Stimulated activated effector memory CD8-positive, alpha-beta T cell treated with anti-CD3 and anti-CD28 coated beads, Interleukin-12 subunit alpha, Interleukin-12 subunit beta, amount 100 ng/mL, for 72 hours (primary cell): ENCODE measurements around the gene EMCN.
A peak's percentile ranks its signal among the peaks of the same experiment; 100 is the strongest.
"Not testable (repeated sequence)": the region's sequence is repeated elsewhere in the genome, so short reads cannot be mapped to it uniquely, and the experiment has no call there.

ENCODE experiments used
- ATAC-seq: fragments of 150-1000 bp; cut with Tn5 transposase; 2 replicates; pipeline ENCODE4 v1.10.0; 2021
- DNase-seq, 2 donors: peaks; one replicate each; pipeline ENCODE4 v3.0.0; 2021 to 2022; ENCODE audit warnings: low spot score in 2 of 2
- H3K27ac Mint-ChIP-seq: one replicate; pipeline ENCODE4 v1.8.0; 2022; ENCODE audit warnings: mild to moderate bottlenecking, mixed read lengths
- H3K36me3 Mint-ChIP-seq: one replicate; pipeline ENCODE4 v1.8.0; 2022; ENCODE audit warnings: mild to moderate bottlenecking, mixed read lengths
- H3K4me1 Mint-ChIP-seq: one replicate; pipeline ENCODE4 v1.8.0; 2022; ENCODE audit warnings: mixed read lengths
- H3K4me3 Mint-ChIP-seq: one replicate; pipeline ENCODE4 v1.8.0; 2022; ENCODE audit warnings: mild to moderate bottlenecking, mixed read lengths
- H3K9me3 Mint-ChIP-seq: one replicate; pipeline ENCODE4 v1.8.0; 2022; ENCODE audit warnings: mixed read lengths

The EMCN gene, protein sequence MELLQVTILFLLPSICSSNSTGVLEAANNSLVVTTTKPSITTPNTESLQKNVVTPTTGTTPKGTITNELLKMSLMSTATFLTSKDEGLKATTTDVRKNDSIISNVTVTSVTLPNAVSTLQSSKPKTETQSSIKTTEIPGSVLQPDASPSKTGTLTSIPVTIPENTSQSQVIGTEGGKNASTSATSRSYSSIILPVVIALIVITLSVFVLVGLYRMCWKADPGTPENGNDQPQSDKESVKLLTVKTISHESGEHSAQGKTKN

DNA sequence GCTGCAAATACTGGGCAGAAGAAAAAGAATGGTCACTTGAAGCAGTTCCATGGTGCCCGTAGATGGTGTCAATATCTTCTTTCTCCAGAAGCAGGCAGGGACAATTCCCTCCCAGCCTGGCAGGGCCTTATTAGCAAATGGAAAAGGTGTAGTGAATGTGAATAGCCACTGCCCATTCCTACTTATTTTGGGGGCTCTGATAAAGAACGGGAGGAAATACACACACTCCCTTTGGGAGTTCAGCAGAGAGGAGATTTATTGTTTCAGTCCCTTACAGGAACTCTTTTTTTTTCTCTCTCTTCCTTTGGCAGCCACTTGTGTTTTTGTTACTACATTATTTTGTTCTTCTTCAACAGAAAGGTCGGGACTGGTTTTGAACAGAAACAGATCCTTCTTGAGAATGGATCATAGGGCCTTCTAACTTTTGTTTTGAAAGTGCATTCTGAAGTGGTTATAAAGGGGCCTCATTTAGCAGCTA lies at the start of gene EMCN:
Gene EMCN, minus strand, starts transcription at position 159 of the 478 bp plus-strand sequence. Its CDS starts 108 bp downstream, at position 51.
- ATAC-seq, result no peak

DNA sequence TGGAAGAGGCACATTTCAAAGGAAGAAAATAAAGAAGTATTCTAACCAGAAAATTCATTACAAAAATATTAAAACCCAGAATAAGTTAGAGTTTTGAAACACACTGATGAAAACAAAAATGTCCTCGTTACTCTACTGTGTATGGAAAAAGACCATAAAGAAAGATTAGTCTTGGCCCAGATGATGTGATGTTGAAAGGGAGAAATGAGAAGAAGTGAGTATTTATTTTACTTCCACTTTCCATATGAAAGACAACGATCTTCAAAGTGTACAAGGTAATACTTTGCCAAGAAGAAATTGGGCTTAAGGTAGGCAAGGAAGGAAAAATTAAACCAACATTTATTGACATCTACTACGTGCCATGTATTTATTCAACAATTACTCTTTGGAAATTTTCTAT lies 48.6 kb upstream of the EMCN start:
- H3K36me3 Mint-ChIP-seq, result no peaks in the 10 kb centered on the region
- peak; percentile 73 for ATAC-seq
- H3K4me3 Mint-ChIP-seq, result peak overlapping the region; percentile 39
- H3K9me3 Mint-ChIP-seq, result no peaks in the 10 kb centered on the region
- peaks cover 18% of the 10 kb centered on the region for H3K4me1 Mint-ChIP-seq
- no peak for DNase-seq
- H3K27ac Mint-ChIP-seq, result no peak overlapping the region

More for the DNA sequence above, at the start of gene EMCN:
- no peak for DNase-seq
- Mint-ChIP-seq H3K36me3 (no peaks in the 10 kb centered on the region), H3K9me3 (no peaks in the 10 kb centered on the region), H3K4me3 (no peak within 1 kb of the TSS), H3K4me1 (no peaks in the 10 kb centered on the region), H3K27ac (no peak within 1 kb of the TSS)

DNA sequence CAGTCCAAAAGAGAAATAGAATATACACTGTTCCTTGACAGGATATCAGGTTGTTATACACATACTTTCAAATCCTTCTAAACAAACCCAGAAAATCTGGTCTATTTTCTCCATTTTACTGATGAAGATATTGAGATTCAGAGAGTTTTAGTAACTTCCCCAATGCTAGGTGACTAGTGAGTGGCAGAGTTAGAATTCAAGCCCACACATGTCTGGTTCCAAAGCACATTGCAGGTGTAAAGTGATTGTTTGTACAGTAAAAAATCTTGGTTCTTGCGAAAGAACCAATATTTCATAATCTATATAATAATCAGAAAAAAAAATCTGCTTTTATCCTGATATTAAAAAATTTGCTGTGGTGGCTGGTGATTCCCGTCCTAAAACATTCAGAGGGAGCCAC lies 39.5 kb upstream of the EMCN start:
- Mint-ChIP-seq H3K4me1 (no peaks in the 10 kb centered on the region), H3K27ac (no peak overlapping the region), H3K4me3 (no peak overlapping the region), H3K36me3 (no peaks in the 10 kb centered on the region), H3K9me3 (no peaks in the 10 kb centered on the region)
- ATAC-seq (no peak), DNase-seq (no peak)

GRCh38 chr4:100555611-100556337 lies 38.0 kb upstream of the EMCN start:
- Mint-ChIP-seq H3K27ac (no peak overlapping the region), H3K36me3 (no peaks in the 10 kb centered on the region), H3K4me1 (no peaks in the 10 kb centered on the region), H3K9me3 (no peaks in the 10 kb centered on the region), H3K4me3 (no peak overlapping the region)
- no peak for DNase-seq
- no peak for ATAC-seq

DNA sequence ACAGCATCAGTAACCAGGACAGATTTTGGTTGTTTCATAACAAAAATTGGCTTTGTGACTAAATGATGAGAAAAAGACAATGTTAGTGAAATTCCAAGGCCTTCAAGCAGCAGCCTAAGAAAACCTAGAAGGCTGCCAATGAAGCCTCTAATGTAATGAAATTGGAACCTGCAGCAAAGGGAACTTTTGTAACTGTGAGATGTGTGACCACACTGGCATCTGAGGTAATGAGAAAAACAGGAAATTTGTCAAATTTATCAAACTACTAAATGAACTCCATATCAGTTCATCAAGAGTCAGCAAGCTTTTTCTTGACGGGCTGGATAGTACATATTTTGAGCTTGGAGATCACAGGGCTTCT lies 30.4 kb upstream of the EMCN start:
- Mint-ChIP-seq H3K27ac (no peak overlapping the region), H3K9me3 (no peaks in the 10 kb centered on the region), H3K4me3 (no peak overlapping the region), H3K36me3 (no peaks in the 10 kb centered on the region), H3K4me1 (peaks cover 8% of the 10 kb centered on the region)
- DNase-seq (no peak), ATAC-seq (no peak)

GRCh38 chr4:100547541-100548199 lies 29.8 kb upstream of the EMCN start:
- no peak for ATAC-seq
- H3K27ac Mint-ChIP-seq, result no peak overlapping the region
- H3K36me3 Mint-ChIP-seq, result no peaks in the 10 kb centered on the region
- H3K9me3 Mint-ChIP-seq, result no peaks in the 10 kb centered on the region
- H3K4me1 Mint-ChIP-seq, result peaks cover 8% of the 10 kb centered on the region
- DNase-seq, result no peak
- H3K4me3 Mint-ChIP-seq, result no peak overlapping the region

DNA sequence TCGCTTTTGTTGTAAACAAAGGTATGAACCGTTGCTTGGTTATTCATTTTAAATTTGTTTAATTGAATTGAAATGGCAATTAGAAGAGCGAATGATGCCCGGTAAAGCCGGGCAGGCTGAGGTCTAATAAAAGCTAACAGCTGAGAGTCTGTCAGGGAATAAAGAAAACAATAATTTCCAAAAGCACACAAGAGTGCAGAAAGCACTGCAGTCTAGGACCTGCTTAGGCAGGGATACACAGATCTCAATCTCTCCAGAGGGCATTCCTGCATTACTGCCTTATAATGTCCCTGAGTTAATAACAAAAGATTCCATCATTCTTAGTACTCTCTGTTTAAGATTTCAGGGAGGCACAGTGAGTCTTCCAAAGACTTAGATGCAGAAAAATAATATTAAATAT lies 27.6 kb upstream of the EMCN start:
- Mint-ChIP-seq H3K4me3 (no peak overlapping the region), H3K4me1 (peaks cover 8% of the 10 kb centered on the region), H3K36me3 (no peaks in the 10 kb centered on the region), H3K9me3 (no peaks in the 10 kb centered on the region), H3K27ac (no peak overlapping the region)
- ATAC-seq (no peak), DNase-seq (no peak)

- Mint-ChIP-seq H3K36me3 (no peaks in the 10 kb centered on the region), H3K27ac (no peak overlapping the region), H3K9me3 (no peaks in the 10 kb centered on the region), H3K4me1 (no peaks in the 10 kb centered on the region), H3K4me3 (no peak overlapping the region)
- no peak for ATAC-seq
- DNase-seq, result no peak
Measured at GRCh38 chr4:100540131-100540530, 22.3 kb upstream of the EMCN start.

DNA sequence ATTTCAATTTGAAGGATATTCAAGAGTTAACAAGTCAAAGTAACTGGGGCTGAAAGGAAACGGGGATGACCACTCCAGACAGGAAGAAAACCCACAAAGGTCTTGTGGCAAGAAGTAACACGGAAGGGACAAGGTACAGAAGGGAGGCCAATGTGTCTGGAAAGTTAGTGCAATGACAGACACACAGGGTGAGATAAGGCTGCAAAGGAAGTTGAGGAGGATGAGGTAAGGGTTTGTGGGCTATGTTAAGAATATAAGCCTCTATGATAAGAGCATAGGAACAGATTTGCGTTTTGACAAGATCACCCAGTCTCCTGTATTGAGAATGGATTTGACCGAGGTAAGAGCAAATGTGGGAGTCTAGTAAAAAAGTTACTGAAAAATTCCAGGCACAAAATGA lies 21.9 kb upstream of the EMCN start:
- H3K27ac Mint-ChIP-seq, result no peak overlapping the region
- DNase-seq (no peak), ATAC-seq (peak; percentile 81)
- no peaks in the 10 kb centered on the region for H3K9me3 Mint-ChIP-seq
- no peaks in the 10 kb centered on the region for H3K36me3 Mint-ChIP-seq
- no peaks in the 10 kb centered on the region for H3K4me1 Mint-ChIP-seq
- H3K4me3 Mint-ChIP-seq, result no peak overlapping the region

- ATAC-seq, result no peak
- H3K36me3 Mint-ChIP-seq, result no peaks in the 10 kb centered on the region
- peaks cover 6% of the 10 kb centered on the region for H3K9me3 Mint-ChIP-seq
- no peak overlapping the region for H3K27ac Mint-ChIP-seq
- DNase-seq, result no peak
- H3K4me3 Mint-ChIP-seq, result no peak overlapping the region
- no peaks in the 10 kb centered on the region for H3K4me1 Mint-ChIP-seq
Measured at GRCh38 chr4:100533741-100534140, 15.9 kb upstream of the EMCN start.

DNA sequence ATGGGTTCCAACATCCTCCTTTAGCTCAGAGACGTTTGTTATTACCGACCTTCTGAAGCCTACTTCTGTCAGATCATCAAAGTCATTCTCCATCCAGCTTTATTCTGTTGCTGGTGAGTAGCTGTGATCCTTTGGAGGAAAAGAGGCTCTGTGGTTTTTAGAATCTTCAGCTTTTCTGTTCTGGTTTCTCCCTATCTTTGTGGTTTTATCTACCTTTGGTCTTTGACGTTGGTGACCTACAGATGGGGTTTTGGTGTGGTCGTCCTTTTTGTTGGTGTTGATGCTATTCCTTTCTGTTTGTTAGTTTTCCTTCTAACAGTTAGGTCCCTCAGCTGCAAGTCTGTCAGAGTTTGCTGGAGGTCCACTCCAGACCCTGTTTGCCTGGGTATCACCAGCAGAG lies 12.3 kb upstream of the EMCN start:
- not testable (repeated sequence) for H3K9me3 Mint-ChIP-seq, H3K36me3 Mint-ChIP-seq, DNase-seq, H3K4me1 Mint-ChIP-seq, H3K27ac Mint-ChIP-seq, ATAC-seq, H3K4me3 Mint-ChIP-seq

DNA sequence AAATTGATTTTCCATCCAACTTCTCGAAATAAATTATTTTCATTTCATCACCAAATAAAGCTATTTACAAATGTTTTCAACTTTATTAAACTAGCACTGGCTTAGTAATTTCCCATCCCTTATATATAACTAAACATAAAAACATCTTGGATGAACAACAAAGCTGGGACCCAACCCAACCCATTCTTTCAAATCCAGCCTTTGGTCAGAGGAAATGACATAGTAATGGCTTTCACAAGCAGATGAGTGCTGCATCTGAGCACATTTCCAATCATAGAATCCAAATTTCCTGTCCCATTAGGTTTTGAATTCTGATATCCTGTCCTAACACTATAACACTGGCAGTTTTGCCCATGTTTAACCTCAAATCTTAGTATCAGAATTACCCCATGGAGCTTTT lies 7.9 kb upstream of the EMCN start:
- ATAC-seq, result no peak
- peaks cover 6% of the 10 kb centered on the region for H3K9me3 Mint-ChIP-seq

GRCh38 chr4:100519205-100519604 lies 1.4 kb upstream of the EMCN start:
- H3K9me3 Mint-ChIP-seq, result no peaks in the 10 kb centered on the region
- no peak overlapping the region for H3K27ac Mint-ChIP-seq
- no peaks in the 10 kb centered on the region for H3K36me3 Mint-ChIP-seq
- no peak for DNase-seq
- H3K4me3 Mint-ChIP-seq, result no peak overlapping the region
- no peak for ATAC-seq
- no peaks in the 10 kb centered on the region for H3K4me1 Mint-ChIP-seq

More for the DNA sequence above, 7.9 kb upstream of the EMCN start:
- H3K4me3 Mint-ChIP-seq, result no peak overlapping the region
- no peak for DNase-seq
- no peak overlapping the region for H3K27ac Mint-ChIP-seq
- no peaks in the 10 kb centered on the region for H3K36me3 Mint-ChIP-seq
- H3K4me1 Mint-ChIP-seq, result no peaks in the 10 kb centered on the region

GRCh38 chr4:100516225-100516624 lies 1.6 kb downstream of the EMCN start:
- Mint-ChIP-seq H3K4me1 (no peaks in the 10 kb centered on the region), H3K9me3 (no peaks in the 10 kb centered on the region), H3K4me3 (no peak overlapping the region), H3K27ac (no peak overlapping the region), H3K36me3 (no peaks in the 10 kb centered on the region)
- ATAC-seq (no peak), DNase-seq (no peak)

DNA sequence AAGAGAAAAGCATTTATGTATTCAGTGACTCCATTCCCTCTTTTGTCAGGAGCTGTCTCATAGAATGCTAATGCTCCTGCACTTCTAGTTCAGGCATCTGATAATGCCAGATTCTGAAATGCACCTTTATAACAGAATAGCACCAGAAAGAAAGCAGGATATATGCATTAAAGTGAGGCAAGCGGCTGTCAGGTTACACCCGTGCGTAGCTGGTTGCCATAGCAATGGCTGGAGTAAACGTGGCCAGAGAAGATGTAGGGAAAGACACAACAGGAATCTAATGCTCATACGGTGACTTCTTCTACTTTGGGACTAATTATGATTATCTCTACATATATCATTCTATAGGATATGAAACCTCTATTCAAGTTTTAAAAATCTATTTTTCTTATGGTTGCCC lies 5.9 kb downstream of the EMCN start:
- no peak for ATAC-seq
- DNase-seq, result no peak
- Mint-ChIP-seq H3K9me3 (no peaks in the 10 kb centered on the region), H3K4me1 (no peaks in the 10 kb centered on the region), H3K36me3 (no peaks in the 10 kb centered on the region), H3K27ac (no peak overlapping the region), H3K4me3 (no peak overlapping the region)

DNA sequence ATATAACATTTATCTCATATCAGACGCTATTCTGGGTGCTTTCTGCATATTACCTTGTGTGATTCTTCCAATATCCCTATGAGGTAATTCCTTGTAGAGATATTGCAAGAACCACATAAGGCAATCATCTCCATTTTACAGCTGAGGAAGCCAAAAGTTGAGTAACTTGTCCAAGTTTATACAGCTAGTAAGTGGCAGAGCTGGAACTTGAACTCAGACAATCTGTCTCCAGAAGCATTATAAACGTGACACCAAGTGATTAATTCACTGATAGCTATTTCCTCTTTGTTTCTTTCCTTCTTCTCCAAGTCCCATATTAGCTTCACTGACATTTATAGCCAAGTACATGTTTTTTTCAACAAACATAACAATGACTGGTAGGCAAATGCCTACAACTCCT lies 7.3 kb downstream of the EMCN start:
- DNase-seq (no peak), ATAC-seq (no peak)
- Mint-ChIP-seq H3K4me3 (no peak overlapping the region), H3K9me3 (no peaks in the 10 kb centered on the region), H3K27ac (no peak overlapping the region), H3K36me3 (no peaks in the 10 kb centered on the region), H3K4me1 (no peaks in the 10 kb centered on the region)
